GM12878 (cell line): ENCODE results near the gene PRSS33. TPM values are rescaled to one million over a fixed set of nuclear protein-coding genes. Genes with fewer than 3 reads are reported as not detected.

Experiments
- ATAC-seq: fragments of 200-7000 bp; cut with Tn5 transposase; 3 replicates; pipeline ENCODE4 v1.9.1; 2020; ENCODE audit warnings: mild to moderate bottlenecking, moderate library complexity
- BruUV-seq: library from RNA; stranded (reverse); fragments of 400-500 nt; replicated peaks from 2 replicates; lab custom pipeline; 2021; lab: Mats Ljungman, UMichigan
- CTCF ChIA-PET: fragments of 300-600 bp; sonication (Branson Sonifier 250); formaldehyde crosslinking; extraction: SDS; loops from one replicate; lab custom pipeline; 2021; ENCODE audit warnings: inconsistent platforms; lab: Yijun Ruan, JAX
- POLR2A ChIA-PET: fragments of 350-600 bp; formaldehyde crosslinking; extraction: SDS; loops from one replicate; lab custom pipeline; 2021; ENCODE audit warnings: inconsistent platforms; lab: Charles Lee
- RAD21 ChIA-PET: fragments of 300-600 bp; sonication (Branson Sonifier 250); formaldehyde crosslinking; loops from one replicate; lab custom pipeline; 2023; ENCODE audit warnings: antibody characterized with exemption; ENCODE audit not compliant: unreplicated experiment; lab: Charles Lee
- SMC1A ChIA-PET: fragments of 300-600 bp; sonication (Branson Sonifier 250); formaldehyde crosslinking; loops from one replicate; lab custom pipeline; 2023; ENCODE audit not compliant: unreplicated experiment, uncharacterized antibody; lab: Charles Lee
- DNase-seq: peaks from one replicate; pipeline ENCODE4 v3.0.0-alpha.2; 2011; ENCODE audit warnings: low read depth, low spot score
- FAIRE-seq: peaks from 3 replicates; lab custom pipeline; 2011; peaks lifted over from hg19 to GRCh38; lab: Jason Lieb, UNC
- H2AFZ ChIP-seq: 2 replicates; pipeline ENCODE4 v1.6.0; 2011; ENCODE audit warnings: low read depth, low read length, control low read depth; ENCODE audit not compliant: control insufficient read depth
- H3K27ac ChIP-seq: 2 replicates; pipeline ENCODE4 v1.5.1; 2011; ENCODE audit warnings: control low read depth; ENCODE audit not compliant: control insufficient read depth, insufficient read depth
- H3K27me3 ChIP-seq, 2 experiments: replicated peaks in 1 of 2; 2 replicates each; pipeline versions ENCODE4 v1.6.0 to v1.6.1; 2011; ENCODE audit warnings: low read length in 1 of 2; ENCODE audit not compliant: control insufficient read depth in 2 of 2, insufficient read depth in 2 of 2
- H3K36me3 ChIP-seq, 2 experiments: 2 replicates each; pipeline ENCODE4 v1.5.1; 2011; ENCODE audit warnings: low read length in 1 of 2; ENCODE audit not compliant: control insufficient read depth in 2 of 2, insufficient read depth in 2 of 2
- H3K4me1 ChIP-seq: 2 replicates; pipeline ENCODE4 v1.6.1; 2011; ENCODE audit warnings: mild to moderate bottlenecking, low read length, moderate library complexity, mixed read lengths; ENCODE audit not compliant: control insufficient read depth, insufficient read depth
- H3K4me2 ChIP-seq: 2 replicates; pipeline ENCODE4 v1.6.0; 2011; ENCODE audit warnings: control low read depth; ENCODE audit not compliant: control insufficient read depth, insufficient read depth
- H3K4me3 ChIP-seq: fragments of 200-600 bp; sonication (generic); 2 replicates; pipeline ENCODE4 v1.5.1; 2016
- H3K79me2 ChIP-seq: 2 replicates; pipeline ENCODE4 v1.6.0; 2011; ENCODE audit warnings: low read length; ENCODE audit not compliant: control insufficient read depth, insufficient read depth
- H3K9ac ChIP-seq: 2 replicates; pipeline ENCODE4 v1.8.0; 2011; ENCODE audit warnings: low read length, control low read depth, mixed read lengths; ENCODE audit not compliant: control insufficient read depth, insufficient read depth
- H3K9me3 ChIP-seq: replicated peaks from 3 replicates; pipeline ENCODE4 v1.5.1; 2011; ENCODE audit warnings: mild to moderate bottlenecking, low read length; ENCODE audit not compliant: control insufficient read depth, insufficient read depth
- H4K20me1 ChIP-seq: 2 replicates; pipeline ENCODE4 v1.6.0; 2011; ENCODE audit not compliant: control insufficient read depth, insufficient read depth
- PML ChIP-seq: IDR thresholded peaks from 2 replicates; pipeline ENCODE4 v1.6.1; 2012; ENCODE audit warnings: low read length, inconsistent platforms
- TCF3 ChIP-seq: IDR thresholded peaks from 2 replicates; pipeline ENCODE4 v1.6.1; 2012; ENCODE audit warnings: low read depth, mild to moderate bottlenecking, low read length, borderline replicate concordance; ENCODE audit not compliant: insufficient read depth
- ZNF274 ChIP-seq: IDR thresholded peaks from one replicate; pipeline ENCODE4 v1.8.0; 2011; ENCODE audit not compliant: insufficient read length, insufficient read depth
- WGBS: methylation state at CpG from one replicate; pipeline ENCODE4 v1.1.6; 2016; ENCODE audit warnings: low lambda C conversion rate; ENCODE audit not compliant: insufficient replicate concordance, insufficient coverage; ENCODE audit errors: missing lambda C conversion rate; 5-methylcytosine and 5-hydroxymethylcytosine counted together
- in situ Hi-C: fragments of 300-500 bp; cut with MboI; formaldehyde crosslinking; loops from 9 replicates; pipeline ENCODE4 v1.14.3; 2018; ENCODE audit warnings: mixed read lengths
- intact Hi-C: fragments of 100-400 bp; cut with micrococcal nuclease; formaldehyde crosslinking; loops from one replicate; pipeline ENCODE4 v1.14.2; 2022; ENCODE audit not compliant: unreplicated experiment
- polyA plus RNA-seq, 11 experiments: library from polyadenylated mRNA; depleted of rRNA in 4 of 11; unstranded in 6 of 11; stranded (reverse) in 5 of 11; fragments of >200 nt; fragmentation: Nextera tagmentation in 4 of 11; fragmentation: Illumina TruSeq in 1 of 11; extraction: Ambion mirVana in 4 of 11; extraction: Trizol in 1 of 11; gene quantifications; 1 replicate in 1 of 11; 2 replicates in 10 of 11; pipeline versions ENCODE4 v1.2.1 to v1.2.3, GENCODE V29; 2011 to 2016; ENCODE audit warnings: inconsistent platforms in 2 of 11, missing spikeins in 2 of 11, low read depth in 1 of 11
- total RNA-seq, 4 experiments: library from RNA; depleted of rRNA in 3 of 4; stranded (reverse); fragments of >200 nt in 3 of 4; fragmentation: Illumina TruSeq in 1 of 4; extraction: Trizol in 1 of 4; gene quantifications; 2 replicates each; pipeline versions ENCODE4 v1.2.1 to v1.2.3, GENCODE V29; 2013 to 2021

Gene PRSS33
- total and polyA plus RNA-seq, 10 of the 15 experiments (the other 5 are each of a cell fraction or from before 2014, with no cell fraction given): not detected

DNA sequence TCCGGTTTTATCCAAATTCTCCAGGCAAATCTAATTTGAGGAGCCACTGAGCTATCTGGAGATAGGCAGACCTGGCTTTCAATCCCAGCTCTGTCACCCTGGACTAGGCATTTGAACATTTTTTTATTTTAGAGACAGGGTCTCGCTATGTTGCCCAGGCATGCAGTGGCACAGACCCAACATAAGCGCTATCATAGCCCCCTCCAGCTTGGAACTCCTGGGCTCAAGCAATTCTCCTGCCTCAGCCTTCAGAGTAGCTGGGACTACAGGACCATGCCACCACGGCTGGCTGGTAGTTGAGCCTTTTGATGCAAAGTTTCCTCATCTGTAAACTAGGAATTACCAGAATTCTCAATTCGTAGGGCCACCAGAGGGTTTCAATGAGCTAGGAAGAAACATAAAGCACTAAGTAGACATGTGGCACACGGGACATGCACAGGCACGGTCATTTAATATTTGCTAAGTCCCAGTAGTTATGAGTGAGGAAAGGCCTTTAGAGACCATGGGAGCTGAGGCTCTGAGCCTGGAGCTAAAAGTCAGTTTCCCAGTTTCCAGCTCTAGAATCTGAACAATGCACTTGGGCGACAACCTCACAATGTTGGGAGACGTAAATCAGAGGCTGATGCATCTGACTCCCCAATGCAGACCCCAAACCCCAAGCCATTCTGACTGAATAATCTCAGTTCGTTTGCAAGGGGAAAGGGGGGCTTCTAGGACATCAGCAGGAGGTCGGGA is 11.4 kb downstream of the PRSS33 start (continued):
- TF ChIP-seq PML: no peak
- no peak for TF ChIP-seq TCF3
- TF ChIP-seq, all 136 proteins: peak for 0

DNA sequence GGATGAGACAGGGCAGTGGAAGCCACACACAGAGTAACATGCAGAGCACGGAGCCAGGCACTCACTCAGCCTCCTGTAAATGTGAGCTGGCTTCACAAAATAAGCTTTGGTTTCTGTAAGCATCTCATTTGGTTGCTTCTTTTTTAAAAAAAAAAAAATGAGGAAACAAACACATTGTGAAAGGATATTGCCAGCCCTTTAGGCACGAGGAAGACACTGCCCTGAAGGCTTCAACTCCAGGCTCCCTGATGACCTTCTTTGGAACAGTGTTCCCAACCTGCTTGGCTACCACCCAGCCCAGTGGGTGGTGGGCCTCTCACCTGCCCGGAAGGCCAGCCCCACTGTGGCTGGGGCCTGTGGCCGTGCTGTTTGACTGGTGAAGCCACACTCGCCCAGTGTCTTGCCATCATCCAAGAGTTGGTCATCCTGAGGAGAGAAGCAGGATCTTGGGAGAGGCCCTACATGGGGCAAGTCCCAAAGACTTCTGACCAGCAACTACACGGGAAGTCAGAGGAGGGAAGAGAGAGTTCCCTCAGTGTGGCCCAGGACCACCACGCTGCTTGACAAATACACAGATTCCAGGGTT is 12.1 kb downstream of the PRSS33 start:
- intact Hi-C loops (no loop called here), in situ Hi-C loops (no loop called here)
- ChIA-PET CTCF (no interaction called here), RAD21 (interaction anchor here (0.9 to 1.3 kb wide), 2 partner anchors 21 to 22 kb away, joined by 3 to 4 read pairs; no protein-coding TSS in a partner anchor), SMC1A (interaction anchor here (1.9 kb wide), 1 partner anchor 23 kb away, joined by 4 read pairs; the partner anchor contains the start of gene SRRM2), POLR2A (interaction anchor here (3.9 kb wide), 1 partner anchor 21 kb away, joined by 27 read pairs; the partner anchor contains the start of gene SRRM2)
- H3K27me3 ChIP-seq: no peaks in the 10 kb centered on the region
- peak overlapping the region; percentile 67; the same call in 1 of the 2 replicates for H3K4me2 ChIP-seq
- H3K4me1 ChIP-seq: 0 out of 2 replicates have a peak, but pooled peaks cover 4% of the 10 kb centered on the region
- FAIRE-seq (no peak), ATAC-seq (no peak), DNase-seq (no peak)
- no peak overlapping the region for H3K9ac ChIP-seq
- TF ChIP-seq ZNF274: no peak
- 65% methylated on average over 7 of the region's 7 CpGs for WGBS
- no TSS peak for BruUV-seq
- no peak overlapping the region for H3K4me3 ChIP-seq
- H4K20me1 ChIP-seq: no peaks in the 10 kb centered on the region
- no peaks in the 10 kb centered on the region for H3K9me3 ChIP-seq
- H2AFZ ChIP-seq: no peak overlapping the region
- no peak overlapping the region for H3K27ac ChIP-seq
- H3K36me3 ChIP-seq: peaks cover 5 to 10% of the 10 kb centered on the region in 2 experiments; a peak in 3 of 4 replicates
- peaks cover 30% of the 10 kb centered on the region for H3K79me2 ChIP-seq
